PC-3 (cell line): Measurements from ENCODE around the gene MARCHF3. TPM values are rescaled to one million over a fixed set of nuclear protein-coding genes. Genes with fewer than 3 reads are reported as not detected.

Experiments used
- ATAC-seq: fragments of 200-7000 bp; cut with Tn5 transposase; 2 replicates; pipeline ENCODE4 v1.9.1; 2020; ENCODE audit warnings: mild to moderate bottlenecking, moderate library complexity
- BruUV-seq: library from RNA; stranded (reverse); fragments of 400-500 nt; replicated peaks from 2 replicates; lab custom pipeline; 2021; lab: Mats Ljungman, UMichigan
- CTCF ChIA-PET: fragments of 300-600 bp; sonication (Branson Sonifier 250); formaldehyde crosslinking; loops from one replicate; lab custom pipeline; 2022; ENCODE audit warnings: antibody characterized with exemption; lab: Charles Lee
- POLR2A ChIA-PET: fragments of 300-600 bp; sonication (Branson Sonifier 250); formaldehyde crosslinking; loops from one replicate; lab custom pipeline; 2022; ENCODE audit warnings: antibody characterized with exemption; ENCODE audit not compliant: unreplicated experiment; lab: Charles Lee
- DNase-seq: peaks from one replicate; pipeline ENCODE4 v3.0.0-alpha.2; 2015
- H2AFZ ChIP-seq: fragments of 300-600 bp; sonication (generic); 2 replicates; pipeline ENCODE4 v1.6.0; 2016; ENCODE audit warnings: antibody characterized with exemption, low read length
- H3F3A ChIP-seq: fragments of 300-600 bp; sonication (generic); one replicate; pipeline ENCODE4 v1.6.0; 2017; ENCODE audit warnings: antibody characterized with exemption, low read length, control low read depth, mild to moderate bottlenecking; ENCODE audit not compliant: unreplicated experiment
- H3K27ac ChIP-seq: fragments of 300-600 bp; sonication (generic); 2 replicates; pipeline ENCODE4 v1.5.1; 2016; ENCODE audit warnings: mild to moderate bottlenecking, low read length
- H3K27me3 ChIP-seq: fragments of 300-600 bp; sonication (generic); 2 replicates; pipeline ENCODE4 v1.6.1; 2016; ENCODE audit warnings: low read length, mixed read lengths
- H3K36me3 ChIP-seq: fragments of 300-600 bp; sonication (generic); 2 replicates; pipeline ENCODE4 v1.6.1; 2016; ENCODE audit warnings: low read depth, mixed run types, low read length, mixed read lengths
- H3K4me1 ChIP-seq: fragments of 300-600 bp; sonication (generic); 2 replicates; pipeline ENCODE4 v1.5.1; 2016; ENCODE audit warnings: low read length; ENCODE audit not compliant: insufficient read depth
- H3K4me2 ChIP-seq: fragments of 300-600 bp; sonication (generic); 2 replicates; pipeline ENCODE4 v1.6.0; 2016; ENCODE audit warnings: low read length
- H3K4me3 ChIP-seq: fragments of 300-600 bp; sonication (generic); 2 replicates; pipeline ENCODE4 v1.5.1; 2016; ENCODE audit warnings: mild to moderate bottlenecking, low read length, mixed read lengths
- H3K79me2 ChIP-seq: fragments of 300-600 bp; sonication (generic); 2 replicates; pipeline ENCODE4 v1.6.1; 2017; ENCODE audit warnings: low read length, mixed read lengths
- H3K9ac ChIP-seq: fragments of 300-600 bp; sonication (generic); 2 replicates; pipeline ENCODE4 v1.6.0; 2016; ENCODE audit warnings: mild to moderate bottlenecking, low read length
- H3K9me2 ChIP-seq: fragments of 300-600 bp; sonication (generic); replicated peaks from 2 replicates; pipeline ENCODE4 v1.6.1; 2016; ENCODE audit warnings: mixed run types, low read length, mixed read lengths
- H3K9me3 ChIP-seq: fragments of 300-600 bp; sonication (generic); 2 replicates; pipeline ENCODE4 v1.6.1; 2016; ENCODE audit warnings: low read length, mixed read lengths
- H4K20me1 ChIP-seq: fragments of 300-600 bp; sonication (generic); 2 replicates; pipeline ENCODE4 v1.6.1; 2016; ENCODE audit warnings: low read length, mixed read lengths
- EZH2 ChIP-seq: fragments of 300-600 bp; sonication (generic); IDR thresholded peaks from one replicate; pipeline ENCODE4 v1.6.1; 2017; ENCODE audit warnings: antibody characterized with exemption, mild to moderate bottlenecking, low read length; ENCODE audit not compliant: unreplicated experiment
- EZH2phosphoT487 ChIP-seq: fragments of 300-600 bp; sonication (generic); IDR thresholded peaks from 2 replicates; pipeline ENCODE4 v1.6.1; 2018; ENCODE audit warnings: mild to moderate bottlenecking, antibody characterized with exemption, low read length, borderline replicate concordance
- intact Hi-C: fragments of 100-400 bp; cut with micrococcal nuclease; formaldehyde crosslinking; loops from 2 replicates; pipeline ENCODE4 v1.9.0; 2023
- total RNA-seq: library from RNA; depleted of rRNA; stranded (reverse); fragments of >200 nt; gene quantifications from 2 replicates; pipeline ENCODE4 v1.2.3, GENCODE V29; 2014
- TF ChIP-seq, protein P1 (sequence below): fragments of 300-600 bp; sonication (generic); conservative IDR thresholded peaks from 2 replicates; pipeline ENCODE4 v1.5.1; 2017; ENCODE audit warnings: antibody characterized with exemption, low read depth, mild to moderate bottlenecking, low read length

MARCHF3 gene
- total RNA-seq, 1 experiment from 2014 or later, result 2.5 TPM

DNA sequence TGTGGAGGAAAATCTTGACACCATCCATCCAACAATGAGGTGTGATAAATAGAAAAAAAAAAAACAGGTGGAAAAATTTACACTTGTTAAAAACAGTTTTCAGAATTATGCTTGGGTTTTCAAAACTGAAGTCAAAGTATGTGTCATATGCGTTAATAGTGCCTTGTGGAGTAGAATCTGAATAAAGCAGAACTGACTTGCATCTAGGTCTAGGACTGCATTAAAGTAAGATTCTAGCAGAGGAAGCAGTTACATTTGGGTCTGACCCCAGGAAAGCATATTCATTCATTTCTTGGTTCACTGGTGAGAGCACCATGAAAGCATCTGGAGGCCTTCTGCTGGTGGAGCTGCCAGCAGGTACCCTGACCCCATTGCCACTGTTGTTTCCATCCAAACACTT lies 89.0 kb downstream of the MARCHF3 start:
- TF ChIP-seq EZH2phosphoT487, result no peak
- no peak for TF ChIP-seq EZH2
- TF ChIP-seq, protein P1, sequence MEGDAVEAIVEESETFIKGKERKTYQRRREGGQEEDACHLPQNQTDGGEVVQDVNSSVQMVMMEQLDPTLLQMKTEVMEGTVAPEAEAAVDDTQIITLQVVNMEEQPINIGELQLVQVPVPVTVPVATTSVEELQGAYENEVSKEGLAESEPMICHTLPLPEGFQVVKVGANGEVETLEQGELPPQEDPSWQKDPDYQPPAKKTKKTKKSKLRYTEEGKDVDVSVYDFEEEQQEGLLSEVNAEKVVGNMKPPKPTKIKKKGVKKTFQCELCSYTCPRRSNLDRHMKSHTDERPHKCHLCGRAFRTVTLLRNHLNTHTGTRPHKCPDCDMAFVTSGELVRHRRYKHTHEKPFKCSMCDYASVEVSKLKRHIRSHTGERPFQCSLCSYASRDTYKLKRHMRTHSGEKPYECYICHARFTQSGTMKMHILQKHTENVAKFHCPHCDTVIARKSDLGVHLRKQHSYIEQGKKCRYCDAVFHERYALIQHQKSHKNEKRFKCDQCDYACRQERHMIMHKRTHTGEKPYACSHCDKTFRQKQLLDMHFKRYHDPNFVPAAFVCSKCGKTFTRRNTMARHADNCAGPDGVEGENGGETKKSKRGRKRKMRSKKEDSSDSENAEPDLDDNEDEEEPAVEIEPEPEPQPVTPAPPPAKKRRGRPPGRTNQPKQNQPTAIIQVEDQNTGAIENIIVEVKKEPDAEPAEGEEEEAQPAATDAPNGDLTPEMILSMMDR, result no peak
- Histone ChIP-seq H3K36me3 (no peaks in the 10 kb centered on the region), H3K4me2 (no peak overlapping the region), H3K4me3 (no peak overlapping the region), H3K4me1 (peaks cover 10% of the 10 kb centered on the region), H3K27ac (no peak overlapping the region), H2AFZ (no peak overlapping the region), H3K9me2 (no peaks in the 10 kb centered on the region), H3F3A (no peaks in the 10 kb centered on the region), H3K9me3 (no peaks in the 10 kb centered on the region), H3K27me3 (no peaks in the 10 kb centered on the region), H4K20me1 (no peaks in the 10 kb centered on the region), H3K9ac (no peak overlapping the region), H3K79me2 (no peaks in the 10 kb centered on the region)
- intact Hi-C loops, result no loop called here
- BruUV-seq, result no TSS peak
- ChIA-PET POLR2A (interaction anchor here (0.6 kb wide), 1 partner anchor 9 kb away, joined by 3 read pairs; no protein-coding TSS in a partner anchor), CTCF (no interaction called here)
- no peak for DNase-seq
- ATAC-seq, result no peak

DNA sequence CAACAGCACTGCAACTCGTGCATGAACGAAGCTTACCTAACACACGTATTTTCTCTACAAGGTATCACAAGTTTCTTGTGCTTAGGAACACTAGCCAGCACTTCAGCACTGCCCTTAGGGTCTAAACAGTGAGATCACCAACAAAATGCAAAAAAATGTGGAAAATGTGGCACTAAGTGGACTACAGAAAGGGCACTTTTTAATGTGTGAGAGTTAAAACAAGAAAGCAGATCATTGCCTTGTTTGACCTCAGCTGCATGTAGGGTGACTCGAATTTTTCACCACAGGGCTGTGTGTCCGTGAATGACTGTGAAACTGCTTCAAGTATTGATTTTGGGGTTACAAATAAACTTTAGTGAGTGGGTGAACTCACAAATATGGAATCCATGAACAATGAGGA lies 90.5 kb downstream of the MARCHF3 start:
- H3K4me2 ChIP-seq, result no peak overlapping the region
- H3K4me1 ChIP-seq, result peaks cover 10% of the 10 kb centered on the region
- no TSS peak for BruUV-seq
- POLR2A ChIA-PET, result no interaction called here
- H3K27ac ChIP-seq, result no peak overlapping the region
- intact Hi-C loops, result no loop called here
- no peaks in the 10 kb centered on the region for H3F3A ChIP-seq
- no peak overlapping the region for H3K9ac ChIP-seq
- no peak overlapping the region for H2AFZ ChIP-seq
- no peak for DNase-seq
- no peak for TF ChIP-seq EZH2
- no peak for TF ChIP-seq EZH2phosphoT487
- TF ChIP-seq, protein P1, result no peak
- H4K20me1 ChIP-seq, result no peaks in the 10 kb centered on the region
- no peaks in the 10 kb centered on the region for H3K36me3 ChIP-seq
- no peak overlapping the region for H3K4me3 ChIP-seq
- H3K9me3 ChIP-seq, result no peaks in the 10 kb centered on the region
- CTCF ChIA-PET, result no interaction called here
- H3K27me3 ChIP-seq, result no peaks in the 10 kb centered on the region
- no peak for ATAC-seq
- H3K79me2 ChIP-seq, result no peaks in the 10 kb centered on the region
- no peaks in the 10 kb centered on the region for H3K9me2 ChIP-seq

DNA sequence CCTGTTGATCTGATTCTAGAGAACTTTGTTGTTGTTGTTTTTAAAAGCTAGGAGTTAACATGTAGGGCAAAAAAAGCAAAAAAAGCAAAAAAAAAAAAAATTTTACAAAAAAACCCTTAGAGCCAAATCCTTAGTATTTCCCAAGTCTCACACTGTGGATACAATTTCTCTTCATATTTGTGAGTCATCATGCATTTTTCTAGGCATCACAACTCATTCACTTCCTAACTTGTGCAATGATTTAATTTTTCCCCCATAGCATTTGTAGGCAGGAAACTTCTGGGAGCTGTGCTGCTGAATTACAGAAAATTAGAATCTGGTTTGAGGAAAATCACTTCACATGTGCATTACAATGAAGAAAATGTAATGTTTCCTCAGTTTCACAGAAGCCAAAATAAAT lies 91.9 kb downstream of the MARCHF3 start:
- CTCF ChIA-PET, result no interaction called here
- POLR2A ChIA-PET, result no interaction called here
- no peak overlapping the region for H3K9ac ChIP-seq
- H3K36me3 ChIP-seq, result no peaks in the 10 kb centered on the region
- H2AFZ ChIP-seq, result no peak overlapping the region
- ATAC-seq (peak; percentile 79), DNase-seq (peak; percentile 57)
- intact Hi-C loops, result no loop called here
- H3K4me3 ChIP-seq, result no peak overlapping the region
- no peaks in the 10 kb centered on the region for H3K9me2 ChIP-seq
- H3K9me3 ChIP-seq, result no peaks in the 10 kb centered on the region
- H3K79me2 ChIP-seq, result no peaks in the 10 kb centered on the region
- no peak overlapping the region for H3K27ac ChIP-seq
- no peak overlapping the region for H3K4me2 ChIP-seq
- H3K27me3 ChIP-seq, result no peaks in the 10 kb centered on the region
- no peaks in the 10 kb centered on the region for H3F3A ChIP-seq
- H3K4me1 ChIP-seq, result peaks cover 10% of the 10 kb centered on the region
- no peaks in the 10 kb centered on the region for H4K20me1 ChIP-seq
- no peak for TF ChIP-seq EZH2phosphoT487
- TF ChIP-seq EZH2, result no peak
- TF ChIP-seq, protein P1, result no peak
- BruUV-seq, result no TSS peak
